Activated CD4-positive, alpha-beta T cell treated with anti-CD3 and anti-CD28 coated beads for 1 hour (primary cell): Measurements from ENCODE around the gene ZNF37A.
"Not testable (repeated sequence)": the region's sequence is repeated elsewhere in the genome, so short reads cannot be mapped to it uniquely, and the experiment has no call there.

Source experiments
- DNase-seq: peaks from one replicate; pipeline ENCODE4 v3.0.0-alpha.2; 2020

Gene ZNF37A

GRCh38 chr10:38150891-38151463 lies 56.8 kb downstream of the ZNF37A start:
- not testable (repeated sequence) for DNase-seq

DNA sequence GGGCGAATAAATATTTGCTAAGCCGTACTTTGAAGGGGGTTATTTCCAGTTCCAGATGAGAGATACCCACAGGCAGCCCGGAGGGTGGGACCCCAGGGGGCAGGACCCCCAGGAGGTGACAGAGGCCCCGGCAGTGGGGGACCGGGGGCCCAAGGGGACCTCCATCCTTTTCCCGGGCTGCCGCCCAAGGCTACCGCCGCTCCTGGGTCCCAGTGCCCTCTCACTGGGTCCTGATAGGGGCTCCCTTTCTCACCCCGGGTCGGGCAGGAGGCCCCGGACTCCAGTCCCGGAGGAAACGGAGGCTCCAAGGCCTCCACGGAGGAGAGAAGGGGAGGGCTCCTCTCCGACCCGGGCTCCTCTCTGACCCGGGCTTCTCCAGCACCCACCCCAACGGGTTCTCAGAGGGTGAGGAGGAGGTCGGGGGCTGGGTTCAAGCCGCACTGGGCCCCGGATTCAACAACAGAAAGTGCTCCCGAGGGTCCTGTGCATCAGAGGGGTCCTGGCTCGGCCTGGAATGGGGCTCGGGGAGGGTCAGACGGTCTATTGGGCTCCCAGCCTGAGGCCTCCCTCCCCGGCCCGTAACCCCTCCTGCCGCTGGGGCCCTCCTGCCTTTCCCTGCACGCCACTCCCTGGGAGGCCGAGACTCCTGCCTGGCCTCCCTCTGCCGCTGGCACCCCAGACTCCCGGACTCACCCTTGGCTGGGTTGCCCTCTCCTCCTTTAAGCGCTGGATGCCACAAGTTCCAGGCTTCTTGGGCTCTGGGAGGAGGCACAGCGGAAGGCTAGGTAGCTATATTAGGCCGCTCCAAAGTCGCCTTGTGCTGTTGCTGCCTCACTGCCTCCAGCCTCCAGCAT lies 62.5 kb downstream of the ZNF37A start:
- DNase-seq: no peak

DNA sequence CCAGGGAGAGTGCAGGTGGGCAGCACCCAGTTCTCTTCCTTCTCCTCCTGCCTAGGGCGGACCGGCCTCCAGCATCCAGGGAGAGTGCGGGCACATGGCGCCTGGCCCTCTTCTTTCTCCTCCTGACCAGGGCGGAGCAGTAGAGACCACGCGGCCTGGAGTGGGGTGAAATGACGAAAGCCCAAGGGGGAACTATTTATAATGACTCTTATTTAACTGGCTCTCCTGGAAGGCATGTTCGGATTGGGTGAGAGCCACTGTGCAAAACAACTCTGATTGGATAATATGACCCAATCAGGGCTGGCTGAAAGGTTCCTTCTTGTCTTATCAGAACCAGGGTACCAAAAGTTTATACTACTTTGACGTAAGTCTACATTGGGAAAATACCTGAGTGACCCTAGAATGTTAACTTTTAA lies 63.1 kb downstream of the ZNF37A start:
- DNase-seq: no peak

DNA sequence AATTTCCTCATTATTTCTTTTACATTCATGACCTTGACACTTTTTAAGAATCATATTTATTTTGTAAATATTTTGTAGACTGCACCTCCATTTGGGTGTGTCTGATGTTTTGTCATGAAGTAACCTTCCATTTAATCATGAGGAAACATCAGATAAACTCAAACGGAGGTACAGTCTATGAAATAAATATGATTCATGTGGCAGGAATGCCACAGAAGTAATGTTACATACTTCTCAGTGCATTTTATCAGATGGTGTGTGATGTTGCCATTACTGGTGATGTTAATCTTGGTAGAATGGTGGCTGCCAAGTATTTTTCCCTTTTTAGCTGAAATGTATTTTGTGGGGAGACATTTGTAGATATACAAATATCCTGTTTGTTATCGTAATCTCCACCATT lies 64.9 kb downstream of the ZNF37A start:
- DNase-seq: no peak

GRCh38 chr10:38163617-38164016 lies 69.5 kb downstream of the ZNF37A start:
- no peak for DNase-seq

GRCh38 chr10:38174336-38174735 lies 80.2 kb downstream of the ZNF37A start:
- no peak for DNase-seq

- no peak for DNase-seq
Measured at GRCh38 chr10:38184477-38184876, 90.3 kb downstream of the ZNF37A start.
